ENCODE data around the gene ARMC9.
A peak's percentile ranks its signal among the peaks of the same experiment; 100 is the strongest.

The ARMC9 gene

GRCh38 chr2:231297108-231297908 lies 98.9 kb downstream of the ARMC9 start:
- H3K4me3 ChIP-seq (ENCODE audit: low read length in 2 of 2): no peak overlapping the region
- peak overlapping the region; percentile 18 for H3K4me2 ChIP-seq (ENCODE audit: insufficient read depth, low read length, poor library complexity, severe bottlenecking)
- H3K36me3 ChIP-seq (replicated peaks in 1 of 2; ENCODE audit: control insufficient read depth in 2 of 2, insufficient read depth in 2 of 2, low read length in 2 of 2): peaks cover 4 to 43% of the 10 kb centered on the region in 2 donors
- H3K23ac ChIP-seq (ENCODE audit: low read depth, low read length, poor library complexity): no peak overlapping the region
- no peak overlapping the region for H2BK12ac ChIP-seq (ENCODE audit: low read length)
- peak overlapping the region; percentile 62 for H2AFZ ChIP-seq (ENCODE audit: low read length)
- WGBS, 2 donors (ENCODE audit: extremely low coverage in 2 of 2, insufficient read length in 2 of 2, insufficient replicate concordance in 1 of 2): no CpG with 5 or more reads among the region's 12 CpGs
- H2BK5ac ChIP-seq (ENCODE audit: low read length): no peak overlapping the region
- H3K27ac ChIP-seq (replicated peaks; ENCODE audit: low read length): no peak overlapping the region
- H3K4me1 ChIP-seq (ENCODE audit: control insufficient read depth in 2 of 2, insufficient read depth in 1 of 2, low read depth in 1 of 2, low read length in 2 of 2): peaks cover 6 to 12% of the 10 kb centered on the region in 2 donors
- no peak overlapping the region for H2AK5ac ChIP-seq (ENCODE audit: low read depth, low read length)
- H4K91ac ChIP-seq (ENCODE audit: low read depth, low read length, poor library complexity): no peak overlapping the region
- H3K14ac ChIP-seq (ENCODE audit: low read length): no peak overlapping the region
- no peaks in the 10 kb centered on the region for H3K27me3 ChIP-seq (ENCODE audit: control insufficient read depth in 3 of 3, insufficient read depth in 3 of 3, low read depth in 1 of 3, low read length in 3 of 3)
- H2BK15ac ChIP-seq (ENCODE audit: low read length): no peak overlapping the region
- peak; percentile 56 for DNase-seq (ENCODE audit: low spot score)
- H3K4ac ChIP-seq (ENCODE audit: low read length): no peak overlapping the region
- no peak overlapping the region for H2BK120ac ChIP-seq (ENCODE audit: low read depth, low read length)
- H3K18ac ChIP-seq (ENCODE audit: low read length): no peak overlapping the region
- H3K79me1 ChIP-seq (ENCODE audit: low read depth, low read length): no peaks in the 10 kb centered on the region
- H3K9me3 ChIP-seq (replicated peaks in 1 of 2; ENCODE audit: control insufficient read depth in 2 of 2, insufficient read depth in 1 of 2, low read depth in 1 of 2, low read length in 2 of 2): no peaks in the 10 kb centered on the region
- H4K8ac ChIP-seq (ENCODE audit: low read depth, low read length): no peak overlapping the region
- no peak overlapping the region for H3K9ac ChIP-seq (ENCODE audit: low read depth, low read length, poor library complexity)

DNA sequence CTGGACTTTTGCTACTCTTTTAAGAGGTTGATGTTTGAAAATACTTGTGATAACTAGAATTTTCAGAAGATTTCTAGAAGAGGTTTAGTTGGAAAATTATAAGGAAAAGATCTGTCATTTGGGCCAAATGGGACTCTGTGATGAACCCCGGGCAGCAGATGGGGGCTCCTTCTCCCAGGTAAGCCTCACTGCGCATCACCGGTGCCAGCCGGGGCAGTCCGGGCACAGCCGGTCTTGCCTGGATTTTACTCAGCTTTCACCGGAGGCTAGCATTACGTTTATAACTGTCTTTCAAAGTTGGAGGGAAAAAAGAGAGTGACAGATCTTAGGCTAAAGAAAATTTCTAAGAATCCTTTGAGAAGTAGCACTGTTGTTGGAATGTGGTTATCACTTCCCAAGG lies 99.7 kb downstream of the ARMC9 start:
- Histone ChIP-seq H3K14ac (ENCODE audit: low read length) (no peak overlapping the region), H3K4me2 (ENCODE audit: insufficient read depth, low read length, poor library complexity, severe bottlenecking) (no peak overlapping the region), H3K36me3 (replicated peaks in 1 of 2; ENCODE audit: control insufficient read depth in 2 of 2, insufficient read depth in 2 of 2, low read length in 2 of 2) (peaks cover 1 to 35% of the 10 kb centered on the region in 2 donors), H2BK12ac (ENCODE audit: low read length) (no peak overlapping the region), H2BK5ac (ENCODE audit: low read length) (no peak overlapping the region), H3K18ac (ENCODE audit: low read length) (no peak overlapping the region), H3K79me1 (ENCODE audit: low read depth, low read length) (no peaks in the 10 kb centered on the region), H2BK120ac (ENCODE audit: low read depth, low read length) (no peak overlapping the region), H2AK5ac (ENCODE audit: low read depth, low read length) (no peak overlapping the region), H3K9ac (ENCODE audit: low read depth, low read length, poor library complexity) (no peak overlapping the region), H3K27ac (replicated peaks; ENCODE audit: low read length) (no peak overlapping the region), H3K4me3 (ENCODE audit: low read length in 2 of 2) (no peak overlapping the region), H3K9me3 (replicated peaks in 1 of 2; ENCODE audit: control insufficient read depth in 2 of 2, insufficient read depth in 1 of 2, low read depth in 1 of 2, low read length in 2 of 2) (no peaks in the 10 kb centered on the region), H4K91ac (ENCODE audit: low read depth, low read length, poor library complexity) (no peak overlapping the region), H4K8ac (ENCODE audit: low read depth, low read length) (no peak overlapping the region), H3K23ac (ENCODE audit: low read depth, low read length, poor library complexity) (no peak overlapping the region), H3K27me3 (ENCODE audit: control insufficient read depth in 3 of 3, insufficient read depth in 3 of 3, low read depth in 1 of 3, low read length in 3 of 3) (no peaks in the 10 kb centered on the region), H3K4me1 (ENCODE audit: control insufficient read depth in 2 of 2, insufficient read depth in 1 of 2, low read depth in 1 of 2, low read length in 2 of 2) (peaks cover 6 to 12% of the 10 kb centered on the region in 2 donors), H3K4ac (ENCODE audit: low read length) (no peak overlapping the region), H2BK15ac (ENCODE audit: low read length) (no peak overlapping the region), H2AFZ (ENCODE audit: low read length) (no peak overlapping the region)
- no CpG with 5 or more reads among the region's 8 CpGs for WGBS, 2 donors (ENCODE audit: extremely low coverage in 2 of 2, insufficient read length in 2 of 2, insufficient replicate concordance in 1 of 2)
- DNase-seq (ENCODE audit: low spot score): no peak

GRCh38 chr2:231299267-231299666 lies 100.8 kb downstream of the ARMC9 start:
- Histone ChIP-seq H2AK5ac (ENCODE audit: low read depth, low read length) (no peak overlapping the region), H3K23ac (ENCODE audit: low read depth, low read length, poor library complexity) (no peak overlapping the region), H3K9ac (ENCODE audit: low read depth, low read length, poor library complexity) (no peak overlapping the region), H3K4me1 (ENCODE audit: control insufficient read depth in 2 of 2, insufficient read depth in 1 of 2, low read depth in 1 of 2, low read length in 2 of 2) (peaks cover 6 to 12% of the 10 kb centered on the region in 2 donors), H4K8ac (ENCODE audit: low read depth, low read length) (no peak overlapping the region), H3K36me3 (replicated peaks in 1 of 2; ENCODE audit: control insufficient read depth in 2 of 2, insufficient read depth in 2 of 2, low read length in 2 of 2) (peaks cover 1 to 23% of the 10 kb centered on the region in 2 donors), H2BK120ac (ENCODE audit: low read depth, low read length) (no peak overlapping the region), H2BK5ac (ENCODE audit: low read length) (no peak overlapping the region), H2AFZ (ENCODE audit: low read length) (no peak overlapping the region), H3K4ac (ENCODE audit: low read length) (no peak overlapping the region), H4K91ac (ENCODE audit: low read depth, low read length, poor library complexity) (no peak overlapping the region), H3K4me3 (ENCODE audit: low read length in 2 of 2) (no peak overlapping the region), H3K18ac (ENCODE audit: low read length) (no peak overlapping the region), H3K27ac (replicated peaks; ENCODE audit: low read length) (no peak overlapping the region), H3K79me1 (ENCODE audit: low read depth, low read length) (no peaks in the 10 kb centered on the region), H2BK12ac (ENCODE audit: low read length) (no peak overlapping the region), H3K14ac (ENCODE audit: low read length) (no peak overlapping the region), H3K4me2 (ENCODE audit: insufficient read depth, low read length, poor library complexity, severe bottlenecking) (no peak overlapping the region), H3K27me3 (ENCODE audit: control insufficient read depth in 3 of 3, insufficient read depth in 3 of 3, low read depth in 1 of 3, low read length in 3 of 3) (no peaks in the 10 kb centered on the region), H3K9me3 (replicated peaks in 1 of 2; ENCODE audit: control insufficient read depth in 2 of 2, insufficient read depth in 1 of 2, low read depth in 1 of 2, low read length in 2 of 2) (no peaks in the 10 kb centered on the region), H2BK15ac (ENCODE audit: low read length) (no peak overlapping the region)
- no peak for DNase-seq (ENCODE audit: low spot score)
- WGBS, 2 donors (ENCODE audit: extremely low coverage in 2 of 2, insufficient read length in 2 of 2, insufficient replicate concordance in 1 of 2): no CpG with 5 or more reads among the region's 7 CpGs

- Histone ChIP-seq H3K18ac (ENCODE audit: low read length) (no peak overlapping the region), H2BK120ac (ENCODE audit: low read depth, low read length) (no peak overlapping the region), H2BK15ac (ENCODE audit: low read length) (no peak overlapping the region), H2BK12ac (ENCODE audit: low read length) (no peak overlapping the region), H3K4ac (ENCODE audit: low read length) (no peak overlapping the region), H3K9me3 (replicated peaks in 1 of 2; ENCODE audit: control insufficient read depth in 2 of 2, insufficient read depth in 1 of 2, low read depth in 1 of 2, low read length in 2 of 2) (no peaks in the 10 kb centered on the region), H3K4me2 (ENCODE audit: insufficient read depth, low read length, poor library complexity, severe bottlenecking) (no peak overlapping the region), H3K79me1 (ENCODE audit: low read depth, low read length) (no peaks in the 10 kb centered on the region), H3K23ac (ENCODE audit: low read depth, low read length, poor library complexity) (no peak overlapping the region), H4K91ac (ENCODE audit: low read depth, low read length, poor library complexity) (no peak overlapping the region), H3K36me3 (replicated peaks in 1 of 2; ENCODE audit: control insufficient read depth in 2 of 2, insufficient read depth in 2 of 2, low read length in 2 of 2) (peaks cover 1 to 17% of the 10 kb centered on the region in 2 donors), H2BK5ac (ENCODE audit: low read length) (no peak overlapping the region), H2AK5ac (ENCODE audit: low read depth, low read length) (no peak overlapping the region), H4K8ac (ENCODE audit: low read depth, low read length) (no peak overlapping the region), H3K9ac (ENCODE audit: low read depth, low read length, poor library complexity) (no peak overlapping the region), H3K4me1 (ENCODE audit: control insufficient read depth in 2 of 2, insufficient read depth in 1 of 2, low read depth in 1 of 2, low read length in 2 of 2) (peaks cover 6 to 12% of the 10 kb centered on the region in 2 donors), H3K14ac (ENCODE audit: low read length) (no peak overlapping the region), H3K27ac (replicated peaks; ENCODE audit: low read length) (no peak overlapping the region), H3K4me3 (ENCODE audit: low read length in 2 of 2) (no peak overlapping the region), H2AFZ (ENCODE audit: low read length) (no peak overlapping the region), H3K27me3 (ENCODE audit: control insufficient read depth in 3 of 3, insufficient read depth in 3 of 3, low read depth in 1 of 3, low read length in 3 of 3) (no peaks in the 10 kb centered on the region)
- no peak for DNase-seq (ENCODE audit: low spot score)
- no CpG with 5 or more reads among the region's 8 CpGs for WGBS, 2 donors (ENCODE audit: extremely low coverage in 2 of 2, insufficient read length in 2 of 2, insufficient replicate concordance in 1 of 2)
Observed at GRCh38 chr2:231300020-231300721, 101.7 kb downstream of the ARMC9 start.
